ACHN (cell line): ENCODE data around the gene PTPRD.
"Not testable (repeated sequence)": the region's sequence is repeated elsewhere in the genome, so short reads cannot be mapped to it uniquely, and the experiment has no call there.

Experiments used
- DNase-seq: peaks from one replicate; pipeline ENCODE4 v3.0.0-alpha.2; 2015
- in situ Hi-C: cut with HindIII; loops from 2 replicates; pipeline ENCODE4 v1.10.0; 2017; ENCODE audit warnings: low sequenced_read_pairs, low pct_ligation_motif_present, low pct_unique_long_range_greater_than_20kb

Gene PTPRD

DNA sequence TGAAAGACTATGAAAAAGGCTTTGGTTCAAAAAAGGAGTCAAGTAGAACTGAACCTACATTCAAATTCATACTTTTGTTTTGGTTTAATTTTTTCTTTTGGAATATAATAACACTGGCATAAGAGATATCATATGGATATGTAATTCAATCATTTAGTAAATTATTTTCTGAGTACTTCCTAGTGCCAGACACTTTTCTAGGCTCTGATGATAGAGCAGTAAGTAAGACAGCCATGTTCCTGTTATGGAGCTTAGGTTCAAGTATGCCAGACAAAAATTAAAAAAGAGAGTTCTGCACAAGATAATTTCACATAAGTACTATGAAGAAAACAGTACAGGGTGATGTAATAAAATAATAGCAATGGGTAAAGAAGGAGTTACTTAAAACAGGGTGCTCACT, 1074.0 kb downstream of the PTPRD start:
- DNase-seq, result no peak
- in situ Hi-C loops, result no loop called here

DNA sequence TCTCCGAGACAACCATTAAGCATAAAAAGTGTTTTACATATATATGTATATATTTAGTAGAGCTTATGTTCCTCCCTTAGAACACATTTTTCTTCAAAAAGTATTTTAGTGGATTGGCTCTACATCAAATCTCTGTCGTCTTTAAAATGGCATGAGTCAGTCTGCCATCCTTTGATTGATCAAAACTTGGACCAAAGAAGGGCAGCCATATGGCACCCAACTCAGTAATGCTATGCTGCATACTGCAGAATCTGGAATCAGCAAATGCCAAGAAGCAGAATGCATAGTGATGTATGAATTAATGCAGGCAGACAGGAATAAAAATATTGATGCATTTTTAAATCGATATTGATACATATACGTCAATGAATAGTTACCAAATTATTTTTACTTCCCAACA, 1074.4 kb downstream of the PTPRD start:
- in situ Hi-C loops, result no loop called here
- DNase-seq, result no peak

- in situ Hi-C loops, result no loop called here
- no peak for DNase-seq
Observed at GRCh38 chr9:9536523-9536922, 1076.3 kb downstream of the PTPRD start.

DNA sequence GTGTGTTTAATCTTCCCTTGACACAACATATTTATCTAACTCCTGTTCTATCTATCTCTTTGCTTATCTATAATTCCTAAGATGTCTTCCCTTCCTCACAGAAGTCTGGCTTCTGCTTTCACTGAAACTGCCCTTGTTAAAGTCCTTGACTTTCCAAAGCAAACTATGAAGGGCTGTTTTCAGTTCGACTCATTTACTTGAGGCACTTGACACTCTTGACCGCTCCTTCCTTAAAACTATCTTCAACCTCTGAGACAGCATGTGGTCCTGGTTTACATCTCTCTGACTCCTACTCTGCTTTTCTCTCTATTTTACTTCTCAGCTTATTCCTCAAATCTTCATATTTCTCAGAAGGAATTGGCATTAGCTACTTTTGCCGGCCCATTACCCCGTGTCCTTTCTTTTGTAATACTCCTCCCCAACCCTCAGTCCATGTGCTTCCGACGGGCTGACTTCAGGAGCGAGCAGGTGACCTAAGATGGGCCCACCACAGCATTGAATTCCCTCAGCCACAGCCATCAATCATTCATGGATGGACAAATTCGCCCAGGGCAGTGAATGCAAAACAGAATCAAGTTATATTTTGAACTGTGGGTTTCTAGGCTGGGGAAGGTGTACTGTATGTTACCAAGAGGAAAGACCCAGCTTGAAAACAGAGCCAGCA, 1089.2 kb downstream of the PTPRD start:
- no peak for DNase-seq
- in situ Hi-C loops, result no loop called here

DNA sequence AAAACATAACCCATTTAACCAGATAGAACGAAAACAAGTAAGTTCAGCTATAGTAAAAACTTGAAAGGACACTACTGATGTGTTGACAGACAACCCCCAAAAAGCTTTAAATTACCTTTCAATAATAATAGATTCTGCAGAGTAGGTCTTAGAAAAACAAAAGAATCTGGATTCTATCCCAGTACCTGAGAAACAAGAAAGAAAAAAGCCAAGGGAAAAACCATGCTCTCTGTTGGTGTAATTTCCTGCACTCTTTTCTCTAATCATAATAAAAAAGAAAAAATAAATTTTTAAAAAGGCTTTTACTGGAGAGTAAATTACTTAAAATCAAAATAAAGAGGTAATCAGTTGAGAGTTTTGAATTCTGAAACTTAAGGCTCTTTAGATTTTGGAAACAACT, 1090.4 kb downstream of the PTPRD start:
- in situ Hi-C loops, result no loop called here
- DNase-seq, result no peak

GRCh38 chr9:9521033-9521779, 1091.6 kb downstream of the PTPRD start:
- in situ Hi-C loops, result no loop called here
- DNase-seq, result no peak

- DNase-seq, result no peak
- in situ Hi-C loops, result no loop called here
Observed at GRCh38 chr9:9504869-9505268, 1107.9 kb downstream of the PTPRD start.

DNA sequence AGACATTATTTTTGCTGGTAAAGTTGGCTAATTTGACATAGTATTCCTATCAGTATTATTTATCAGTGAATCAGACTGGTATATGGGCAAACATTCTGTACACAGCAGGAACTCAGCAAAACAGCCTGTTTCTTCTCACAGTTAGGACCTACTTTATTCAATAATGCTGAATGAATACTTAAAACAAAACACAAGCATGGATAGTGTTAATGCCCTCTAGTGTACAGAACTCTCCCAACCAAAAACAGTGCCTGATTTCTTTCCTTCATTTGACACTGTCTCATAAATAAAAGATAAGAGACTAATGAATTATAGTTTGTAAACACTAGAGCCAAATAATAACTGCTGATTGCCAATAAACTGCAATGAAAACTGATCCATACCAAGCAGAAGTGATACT, 1113.3 kb downstream of the PTPRD start:
- in situ Hi-C loops, result no loop called here
- no peak for DNase-seq

DNA sequence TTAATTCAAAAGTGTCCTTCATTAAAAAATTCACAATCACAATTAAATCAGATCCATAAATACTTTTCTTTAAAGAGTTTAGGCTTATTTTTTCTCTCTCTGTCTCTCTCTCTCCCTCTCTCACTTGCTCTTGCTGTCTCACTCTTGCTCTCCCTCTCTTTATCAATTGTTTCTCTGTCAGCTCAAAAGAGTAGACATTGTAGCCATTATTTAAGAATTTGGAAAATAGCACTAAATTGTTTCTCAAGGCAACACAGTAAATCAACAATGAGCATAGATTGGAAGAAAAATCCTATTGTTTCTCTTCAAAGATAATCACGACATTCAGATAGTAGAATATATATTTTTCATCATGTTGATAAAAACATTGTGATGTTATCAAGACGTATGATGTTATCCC, 1114.0 kb downstream of the PTPRD start:
- in situ Hi-C loops, result no loop called here
- no peak for DNase-seq

DNA sequence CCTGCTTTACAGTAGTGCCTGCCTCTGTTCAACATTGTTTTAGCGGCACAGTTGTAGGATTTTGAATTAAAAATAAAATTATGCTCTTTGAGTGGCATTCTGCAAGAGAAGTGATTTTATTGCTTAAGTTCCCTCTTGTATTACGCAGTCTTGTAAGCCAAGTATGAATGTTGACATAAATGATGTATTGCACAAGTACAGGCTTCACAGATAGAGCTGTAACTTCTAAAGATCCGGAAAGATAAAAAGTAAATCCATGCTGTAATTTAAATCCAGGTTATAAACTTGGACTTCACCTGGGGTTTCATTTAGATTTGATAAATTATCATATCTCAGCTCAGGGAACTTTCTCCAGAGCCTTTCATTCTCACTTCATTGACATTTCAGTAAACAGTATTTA, 1114.7 kb downstream of the PTPRD start:
- no peak for DNase-seq
- in situ Hi-C loops, result no loop called here

DNA sequence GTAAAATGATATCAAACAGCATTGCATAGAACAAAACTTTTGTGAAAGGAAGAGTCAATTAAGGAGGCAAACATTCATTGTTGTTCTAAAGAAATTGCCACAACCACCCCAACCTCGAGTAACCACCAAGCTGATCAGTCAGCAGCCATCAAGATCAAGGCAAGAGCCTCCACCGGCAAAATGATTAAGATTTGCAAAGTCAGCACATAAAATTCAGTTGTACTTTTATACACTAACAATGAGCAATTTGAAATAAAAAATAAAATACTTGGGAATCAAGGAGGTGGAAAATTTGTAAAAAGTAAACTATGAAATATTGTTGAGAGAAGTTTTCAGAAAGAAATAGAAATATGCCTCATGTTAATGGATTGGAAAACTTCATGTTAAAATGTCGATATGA, 1118.5 kb downstream of the PTPRD start:
- DNase-seq, result no peak
- in situ Hi-C loops, result no loop called here

- in situ Hi-C loops, result no loop called here
- DNase-seq, result no peak
Observed at GRCh38 chr9:9492506-9492905, 1120.3 kb downstream of the PTPRD start.

- DNase-seq, result no peak
- in situ Hi-C loops, result no loop called here
Observed at GRCh38 chr9:9489183-9489582, 1123.6 kb downstream of the PTPRD start.

DNA sequence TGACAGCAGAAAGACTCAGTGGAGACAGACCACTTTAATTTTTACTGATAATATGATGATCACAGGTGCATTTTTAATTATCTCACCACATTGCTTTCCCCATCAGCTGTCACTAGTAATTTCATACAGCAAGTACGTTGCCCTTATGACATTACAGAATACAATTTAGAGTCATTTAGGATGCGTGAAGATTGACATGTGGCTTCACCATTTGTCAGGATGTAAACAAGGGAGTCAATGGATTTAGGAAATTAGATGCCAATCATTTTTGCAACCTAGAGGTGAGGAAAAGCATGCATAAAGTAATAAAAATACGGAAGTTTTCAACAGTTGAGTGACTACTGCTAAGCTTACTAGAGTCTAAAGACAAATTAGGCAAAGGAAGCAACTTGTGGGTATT, 1129.6 kb downstream of the PTPRD start:
- in situ Hi-C loops, result no loop called here
- no peak for DNase-seq

- DNase-seq, result no peak
- in situ Hi-C loops, result no loop called here
Observed at GRCh38 chr9:9478741-9479140, 1134.1 kb downstream of the PTPRD start.

- no peak for DNase-seq
- in situ Hi-C loops, result no loop called here
Observed at GRCh38 chr9:9469271-9469670, 1143.5 kb downstream of the PTPRD start.

DNA sequence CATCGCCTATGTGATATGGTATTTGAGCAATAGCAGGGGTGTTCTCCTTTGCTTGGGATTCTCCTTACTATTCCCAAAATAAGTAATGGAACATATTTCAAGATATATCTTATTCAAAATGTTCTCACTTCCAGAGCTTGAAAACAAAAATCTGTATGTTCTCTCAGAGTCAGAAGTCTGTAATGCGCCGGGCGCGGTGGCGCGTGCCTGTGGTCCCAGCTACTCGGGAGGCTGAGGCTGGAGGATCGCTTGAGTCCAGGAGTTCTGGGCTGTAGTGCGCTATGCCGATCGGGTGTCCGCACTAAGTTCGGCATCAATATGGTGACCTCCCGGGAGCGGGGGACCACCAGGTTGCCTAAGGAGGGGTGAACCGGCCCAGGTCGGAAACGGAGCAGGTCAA, 1170.9 kb downstream of the PTPRD start:
- not testable (repeated sequence) for DNase-seq

DNA sequence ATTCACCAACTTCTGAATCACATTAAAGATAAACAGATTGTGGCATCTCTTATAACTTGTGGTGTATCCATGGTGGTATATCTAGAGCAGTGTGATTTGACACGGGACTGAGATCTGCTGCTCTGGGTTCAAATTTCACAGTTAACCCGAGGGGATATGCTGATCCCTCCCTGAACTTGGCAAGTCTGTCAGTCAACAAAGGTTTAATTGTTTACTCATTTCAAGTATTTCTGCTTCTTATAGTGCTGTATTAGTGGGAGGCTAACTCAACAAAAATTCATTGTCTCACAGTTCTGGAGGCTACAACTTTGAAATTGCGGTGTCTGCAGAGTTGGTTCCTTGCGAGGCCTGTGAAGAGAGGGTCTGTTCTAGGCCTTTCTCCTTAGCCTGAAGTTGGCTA, 1175.2 kb downstream of the PTPRD start:
- no peak for DNase-seq
- in situ Hi-C loops, result no loop called here

More for the DNA sequence above, 1170.9 kb downstream of the PTPRD start:
- in situ Hi-C loops, result not testable (repeated sequence)

GRCh38 chr9:9426454-9426853, 1186.3 kb downstream of the PTPRD start:
- DNase-seq, in situ Hi-C loops: not testable (repeated sequence)

GRCh38 chr9:9412241-9412640, 1200.6 kb downstream of the PTPRD start:
- in situ Hi-C loops, result no loop called here
- no peak for DNase-seq
